DMS 273 (cell line): Measurements from ENCODE around the gene NLRC3.

Experiments used
- DNase-seq: peaks from one replicate; lab custom pipeline; 2025; ENCODE audit not compliant: unreplicated experiment; lab: John Stamatoyannopoulos, UW

The NLRC3 gene

GRCh38 chr16:3548445-3548844 lies 28.8 kb downstream of the NLRC3 start:
- DNase-seq, result no peak

GRCh38 chr16:3546986-3547682 lies 30.1 kb downstream of the NLRC3 start:
- no peak for DNase-seq

GRCh38 chr16:3542601-3543373 lies 34.4 kb downstream of the NLRC3 start:
- DNase-seq, result peak; percentile 68

GRCh38 chr16:3541527-3542155 lies 35.6 kb downstream of the NLRC3 start:
- DNase-seq, result no peak

- DNase-seq, result no peak
These were observed 39.0 kb downstream of the NLRC3 start for GRCh38 chr16:3538222-3538621.

GRCh38 chr16:3536851-3537250 lies 40.4 kb downstream of the NLRC3 start:
- no peak for DNase-seq

GRCh38 chr16:3536271-3536731 lies 40.9 kb downstream of the NLRC3 start:
- no peak for DNase-seq

- no peak for DNase-seq
These were observed 43.1 kb downstream of the NLRC3 start for GRCh38 chr16:3534126-3534525.

- no peak for DNase-seq
These were observed 44.5 kb downstream of the NLRC3 start for GRCh38 chr16:3532741-3533140.

- DNase-seq, result no peak
These were observed 46.8 kb downstream of the NLRC3 start for GRCh38 chr16:3530371-3530914.

- DNase-seq, result no peak
These were observed 48.0 kb downstream of the NLRC3 start for GRCh38 chr16:3529175-3529574.

GRCh38 chr16:3528406-3528805 lies 48.8 kb downstream of the NLRC3 start:
- no peak for DNase-seq

- peak; percentile 83 for DNase-seq
These were observed 49.9 kb downstream of the NLRC3 start for GRCh38 chr16:3527216-3527829.

GRCh38 chr16:3525951-3526350 lies 51.3 kb downstream of the NLRC3 start:
- no peak for DNase-seq

- no peak for DNase-seq
These were observed 53.9 kb downstream of the NLRC3 start for GRCh38 chr16:3523281-3523680.

- DNase-seq, result no peak
These were observed 56.4 kb downstream of the NLRC3 start for GRCh38 chr16:3520841-3521240.

GRCh38 chr16:3520413-3520812 lies 56.8 kb downstream of the NLRC3 start:
- no peak for DNase-seq

- DNase-seq, result no peak
These were observed 57.6 kb downstream of the NLRC3 start for GRCh38 chr16:3519581-3519980.

GRCh38 chr16:3518986-3519348 lies 58.2 kb downstream of the NLRC3 start:
- no peak for DNase-seq

- no peak for DNase-seq
These were observed 58.8 kb downstream of the NLRC3 start for GRCh38 chr16:3518292-3518985.

GRCh38 chr16:3515897-3516296 lies 61.3 kb downstream of the NLRC3 start:
- no peak for DNase-seq
